Measurements from ENCODE around the gene ATP2B3. TPM values are rescaled to one million over a fixed set of nuclear protein-coding genes. Genes with fewer than 3 reads are reported as not detected.
A peak's percentile ranks its signal among the peaks of the same experiment; 100 is the strongest.

ATP2B3 gene
- total RNA-seq, 2 donors from 2014 or later: not detected

DNA sequence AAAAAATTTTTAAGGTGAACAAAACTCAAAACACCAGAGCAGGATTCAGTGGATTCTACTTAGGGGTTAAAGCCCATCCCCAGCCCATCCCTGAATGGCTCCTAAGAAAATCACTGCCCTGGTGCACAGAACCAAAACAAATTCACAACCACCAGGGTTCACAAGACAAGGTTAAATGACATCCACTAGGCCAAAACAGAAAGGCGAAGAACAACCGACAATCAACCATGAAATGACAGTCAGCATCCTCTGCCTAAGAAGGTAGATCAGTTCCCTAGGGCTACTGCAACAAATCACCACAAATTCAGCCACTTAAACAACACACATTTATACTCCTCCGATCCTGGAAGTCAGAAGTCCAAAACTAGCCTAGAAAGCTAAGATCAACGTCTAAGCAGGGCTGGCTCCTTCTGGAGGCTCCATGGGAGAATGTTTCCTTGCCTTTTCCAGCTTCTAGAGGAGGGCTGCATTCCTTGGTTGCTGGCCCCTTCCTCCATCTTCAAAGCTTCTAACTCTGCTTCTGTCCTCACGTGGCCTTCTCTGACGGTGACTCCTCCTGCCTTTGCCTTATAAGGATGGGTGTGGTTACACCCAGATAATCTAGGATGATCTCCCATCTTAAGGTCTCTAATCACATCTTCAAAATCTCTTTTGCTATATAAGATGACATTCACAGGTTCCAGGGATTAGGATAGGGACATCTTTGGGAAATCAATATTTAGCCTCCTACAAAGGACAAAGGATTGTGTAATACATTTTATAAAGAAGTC, 79.7 kb downstream of the ATP2B3 start:
- no peaks in the 10 kb centered on the region for H3K9me3 ChIP-seq
- H3K4me1 ChIP-seq: peaks cover 0 to 21% of the 10 kb centered on the region in 2 donors
- no peaks in the 10 kb centered on the region for H3K27me3 ChIP-seq
- H3K27ac ChIP-seq: no peak overlapping the region
- H3K36me3 ChIP-seq: peaks cover 9% of the 10 kb centered on the region
- DNase-seq (ENCODE audit: low spot score): no peak
- TF ChIP-seq, protein P1, sequence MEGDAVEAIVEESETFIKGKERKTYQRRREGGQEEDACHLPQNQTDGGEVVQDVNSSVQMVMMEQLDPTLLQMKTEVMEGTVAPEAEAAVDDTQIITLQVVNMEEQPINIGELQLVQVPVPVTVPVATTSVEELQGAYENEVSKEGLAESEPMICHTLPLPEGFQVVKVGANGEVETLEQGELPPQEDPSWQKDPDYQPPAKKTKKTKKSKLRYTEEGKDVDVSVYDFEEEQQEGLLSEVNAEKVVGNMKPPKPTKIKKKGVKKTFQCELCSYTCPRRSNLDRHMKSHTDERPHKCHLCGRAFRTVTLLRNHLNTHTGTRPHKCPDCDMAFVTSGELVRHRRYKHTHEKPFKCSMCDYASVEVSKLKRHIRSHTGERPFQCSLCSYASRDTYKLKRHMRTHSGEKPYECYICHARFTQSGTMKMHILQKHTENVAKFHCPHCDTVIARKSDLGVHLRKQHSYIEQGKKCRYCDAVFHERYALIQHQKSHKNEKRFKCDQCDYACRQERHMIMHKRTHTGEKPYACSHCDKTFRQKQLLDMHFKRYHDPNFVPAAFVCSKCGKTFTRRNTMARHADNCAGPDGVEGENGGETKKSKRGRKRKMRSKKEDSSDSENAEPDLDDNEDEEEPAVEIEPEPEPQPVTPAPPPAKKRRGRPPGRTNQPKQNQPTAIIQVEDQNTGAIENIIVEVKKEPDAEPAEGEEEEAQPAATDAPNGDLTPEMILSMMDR (IDR thresholded peaks at IDR 0.05): no peak
- H3K4me3 ChIP-seq: no peak overlapping the region

DNA sequence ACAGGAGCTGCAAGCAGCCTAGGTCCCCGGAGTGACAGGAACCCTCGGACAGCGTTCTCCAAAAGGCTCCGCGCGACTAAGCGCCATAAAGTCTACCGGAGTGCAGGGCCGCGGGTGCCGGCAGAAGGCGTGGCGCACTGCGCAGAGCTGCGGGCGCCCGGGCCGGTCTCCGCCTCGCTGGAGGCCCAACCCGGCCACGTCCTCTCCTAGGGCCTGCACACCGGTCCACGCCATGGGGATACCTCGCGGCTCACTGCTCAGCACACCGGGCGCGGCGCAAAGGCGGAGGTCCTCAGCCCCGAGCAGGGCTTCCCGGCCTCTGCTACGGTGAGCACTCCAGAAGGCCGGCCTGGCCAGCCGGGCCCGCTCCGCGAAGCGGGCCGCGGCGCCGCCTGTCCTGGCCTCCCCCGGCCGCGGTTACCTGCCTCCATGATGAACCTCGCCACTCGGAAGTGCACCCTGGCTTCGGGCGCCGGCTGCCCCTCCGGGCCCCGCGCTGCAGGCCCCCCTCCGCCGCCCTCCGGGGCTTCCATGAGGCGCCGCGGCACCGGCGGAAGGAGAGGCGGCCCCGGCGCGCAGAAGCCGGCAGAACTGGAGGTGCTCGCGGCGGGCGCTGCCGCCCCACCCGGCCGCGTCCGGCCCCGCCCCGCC, 81.2 kb downstream of the ATP2B3 start, which contains the start of gene CCNQ:
TSS of gene CCNQ (minus strand) at position 599 of the 651 bp plus-strand sequence. CDS start at position 533, 66 bp downstream.
- DNase-seq (ENCODE audit: low spot score): no peak
- Histone ChIP-seq H3K9me3 (no peaks in the 10 kb centered on the region), H3K27me3 (no peaks in the 10 kb centered on the region), H3K4me1 (peaks cover 0 to 16% of the 10 kb centered on the region in 2 donors), H3K4me3 (peak within 1 kb of the TSS; percentile 49 to 71), H3K36me3 (peaks cover 5% of the 10 kb centered on the region), H3K27ac (peak within 1 kb of the TSS; percentile 68 to 79)
- TF ChIP-seq, protein P1 (IDR thresholded peaks at IDR 0.05): no peak

DNA sequence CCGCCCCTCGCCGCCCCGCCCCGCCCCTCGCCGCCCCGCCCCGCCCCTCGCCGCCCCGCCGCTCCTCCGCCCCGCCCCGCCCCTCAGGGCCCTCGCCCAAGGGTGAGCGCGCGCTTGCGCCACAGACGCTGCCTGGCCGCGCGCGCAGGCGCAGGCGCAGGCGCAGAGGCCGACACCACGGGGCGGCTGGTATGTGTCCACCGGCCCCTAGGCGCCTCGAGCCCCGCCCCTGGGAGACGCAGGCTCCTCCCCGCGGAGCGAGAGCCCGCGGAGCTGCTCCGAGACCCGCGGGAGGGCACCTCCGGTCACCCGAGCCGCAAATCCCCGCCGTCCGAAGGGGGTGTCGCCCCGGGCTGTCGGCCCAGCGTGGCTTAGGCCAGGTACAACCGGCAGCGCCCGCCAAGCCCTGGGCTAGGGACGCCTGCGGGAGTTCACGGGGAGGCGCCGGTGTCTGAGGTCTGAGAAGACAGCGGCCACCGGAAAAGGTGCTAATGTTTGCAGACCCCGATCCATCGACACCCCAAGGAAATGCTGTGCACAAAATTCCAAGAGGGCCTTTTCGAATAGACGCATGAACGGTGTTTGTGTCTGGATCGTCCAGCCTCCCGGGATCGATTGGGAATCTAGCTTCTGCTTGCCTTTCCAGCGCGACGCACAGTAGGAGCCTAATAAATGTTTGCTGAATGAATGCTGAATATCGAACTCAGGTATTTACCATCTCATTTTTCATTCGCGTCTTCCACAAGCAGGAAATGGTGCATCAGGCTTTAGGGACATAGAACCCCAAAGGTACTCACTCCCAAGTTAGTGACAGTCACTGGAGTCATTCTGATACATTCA, 82.0 kb downstream of the ATP2B3 start:
- Histone ChIP-seq H3K27ac (peak overlapping the region; percentile 63 to 65), H3K4me3 (peak overlapping the region; percentile 38 to 60), H3K27me3 (no peaks in the 10 kb centered on the region), H3K9me3 (no peaks in the 10 kb centered on the region), H3K36me3 (no peaks in the 10 kb centered on the region), H3K4me1 (peaks cover 0 to 15% of the 10 kb centered on the region in 2 donors)
- TF ChIP-seq, protein P1 (IDR thresholded peaks at IDR 0.05): no peak
- peak; percentile 71 for DNase-seq (ENCODE audit: low spot score)

DNA sequence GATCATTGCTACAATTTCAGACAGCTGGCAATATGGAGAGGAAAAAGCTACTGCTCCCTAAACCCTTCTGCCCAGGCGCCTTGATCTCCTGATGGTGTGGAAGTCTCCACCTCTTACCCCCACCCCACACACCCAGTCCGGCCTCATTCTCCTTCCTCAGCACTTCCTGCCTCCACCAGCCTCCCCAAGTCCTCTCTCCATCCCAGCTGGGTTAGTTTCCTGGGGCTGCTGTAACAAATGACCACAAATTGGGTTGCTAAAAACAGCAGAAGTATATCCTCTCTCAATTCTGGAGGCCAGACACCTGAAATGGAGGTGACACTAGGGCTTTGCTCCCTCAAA, 82.6 kb downstream of the ATP2B3 start:
- peaks cover 0 to 15% of the 10 kb centered on the region in 2 donors for H3K4me1 ChIP-seq
- DNase-seq (ENCODE audit: low spot score): no peak
- H3K27ac ChIP-seq: peak overlapping the region in 1 of 2 donors; percentile 63
- no peaks in the 10 kb centered on the region for H3K9me3 ChIP-seq
- no peaks in the 10 kb centered on the region for H3K36me3 ChIP-seq
- peak overlapping the region; percentile 38 to 60 for H3K4me3 ChIP-seq
- H3K27me3 ChIP-seq: no peaks in the 10 kb centered on the region
- TF ChIP-seq, protein P1 (IDR thresholded peaks at IDR 0.05): no peak

DNA sequence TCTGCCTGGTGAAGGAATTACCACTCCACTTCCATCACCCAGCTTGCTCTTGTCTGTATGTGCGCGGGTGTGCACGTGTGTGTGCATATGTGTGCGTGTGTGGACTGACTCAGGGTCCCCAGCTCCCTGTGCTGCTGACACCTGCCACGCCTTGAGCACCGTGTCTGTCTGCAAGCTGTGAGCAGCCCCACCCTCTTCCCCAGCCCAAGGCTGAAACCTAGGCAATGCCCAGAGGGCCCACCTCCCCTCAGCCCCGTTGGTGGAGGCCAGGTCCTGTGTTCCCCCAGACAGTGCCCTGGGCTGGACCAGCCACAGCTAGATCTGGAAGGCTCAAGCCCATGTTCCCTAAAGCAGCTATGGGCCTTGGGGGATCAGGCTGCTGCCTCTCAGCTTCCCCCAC, 83.5 kb downstream of the ATP2B3 start:
- no peak for DNase-seq (ENCODE audit: low spot score)
- Histone ChIP-seq H3K27me3 (no peaks in the 10 kb centered on the region), H3K9me3 (no peaks in the 10 kb centered on the region), H3K27ac (no peak overlapping the region), H3K36me3 (no peaks in the 10 kb centered on the region), H3K4me1 (peaks cover 0 to 15% of the 10 kb centered on the region in 2 donors), H3K4me3 (no peak overlapping the region)
- TF ChIP-seq, protein P1 (IDR thresholded peaks at IDR 0.05): no peak
